WTC11 (cell line): ENCODE data around the gene CPNE1. TPM values are rescaled to one million over a fixed set of nuclear protein-coding genes. Genes with fewer than 3 reads are reported as not detected.

ENCODE experiments used
- ATF1 ChIP-seq: sonication (generic); formaldehyde crosslinking; IDR thresholded peaks from 2 replicates; pipeline ENCODE4 v1.8.1; 2023; ENCODE audit warnings: mild to moderate bottlenecking, moderate library complexity, missing genetic modification reagents
- CREB1 ChIP-seq: sonication (generic); formaldehyde crosslinking; IDR thresholded peaks from 2 replicates; pipeline ENCODE4 v1.8.0; 2023; ENCODE audit warnings: mild to moderate bottlenecking, missing genetic modification reagents
- ELF4 ChIP-seq: sonication (generic); formaldehyde crosslinking; IDR thresholded peaks from 2 replicates; pipeline ENCODE4 v1.8.1; 2022; ENCODE audit warnings: low read depth, mild to moderate bottlenecking, moderate library complexity, missing genetic modification reagents
- FOXJ3 ChIP-seq: sonication (generic); formaldehyde crosslinking; IDR thresholded peaks from 2 replicates; pipeline ENCODE4 v1.9.0; 2021; ENCODE audit warnings: missing genetic modification reagents, mild to moderate bottlenecking, borderline replicate concordance
- GABPB1 ChIP-seq: sonication (generic); formaldehyde crosslinking; IDR thresholded peaks from 2 replicates; pipeline ENCODE4 v1.8.1; 2023; ENCODE audit warnings: mild to moderate bottlenecking, missing genetic modification reagents
- MYBL2 ChIP-seq: sonication (generic); formaldehyde crosslinking; IDR thresholded peaks from 2 replicates; pipeline ENCODE4 v1.8.1; 2023; ENCODE audit warnings: mild to moderate bottlenecking, moderate library complexity, missing genetic modification reagents
- SP1 ChIP-seq: sonication (generic); formaldehyde crosslinking; conservative IDR thresholded peaks from 2 replicates; pipeline ENCODE4 v1.8.1; 2022; ENCODE audit warnings: missing genetic modification reagents
- ZNF232 ChIP-seq: sonication (generic); formaldehyde crosslinking; IDR thresholded peaks from 2 replicates; pipeline ENCODE4 v1.8.0; 2022; ENCODE audit warnings: mild to moderate bottlenecking, missing genetic modification reagents
- total RNA-seq: library from RNA; stranded (reverse); gene quantifications from 3 replicates; pipeline ENCODE4 v1.2.3, GENCODE V29; 2021
- TF ChIP-seq, protein P1 (sequence below): sonication (generic); formaldehyde crosslinking; conservative IDR thresholded peaks from 2 replicates; pipeline ENCODE4 v1.8.1; 2023; ENCODE audit warnings: mild to moderate bottlenecking, low read depth, missing genetic modification reagents, moderate library complexity
- TF ChIP-seq, protein P2 (sequence below): fragments of 250-450 bp; sonication (Bioruptor Pico); IDR thresholded peaks from 2 replicates; pipeline ENCODE4 v1.9.0; 2021; ENCODE audit warnings: moderate library complexity, mild to moderate bottlenecking, inconsistent platforms, borderline replicate concordance
- TF ChIP-seq, protein P3 (sequence below): sonication (generic); formaldehyde crosslinking; IDR thresholded peaks from 2 replicates; pipeline ENCODE4 v1.8.1; 2023; ENCODE audit warnings: mild to moderate bottlenecking, missing genetic modification reagents
- TF ChIP-seq, protein P4 (sequence below): sonication (generic); formaldehyde crosslinking; IDR thresholded peaks from 2 replicates; pipeline ENCODE4 v1.8.1; 2022; ENCODE audit warnings: missing genetic modification reagents, borderline replicate concordance
- TF ChIP-seq, protein P5 (sequence below): sonication (generic); formaldehyde crosslinking; IDR thresholded peaks from 2 replicates; pipeline ENCODE4 v1.8.0; 2022; ENCODE audit warnings: mild to moderate bottlenecking, missing genetic modification reagents
- TF ChIP-seq, protein P6 (sequence below): sonication (generic); formaldehyde crosslinking; IDR thresholded peaks from 2 replicates; pipeline ENCODE4 v1.8.1; 2023; ENCODE audit warnings: mild to moderate bottlenecking, missing genetic modification reagents, borderline replicate concordance
- TF ChIP-seq, protein P7 (sequence below): sonication (generic); formaldehyde crosslinking; IDR thresholded peaks from 2 replicates; pipeline ENCODE4 v1.8.0; 2023; ENCODE audit warnings: missing genetic modification reagents, mild to moderate bottlenecking, borderline replicate concordance
- TF ChIP-seq, protein P8 (sequence below): sonication (generic); formaldehyde crosslinking; IDR thresholded peaks from 2 replicates; pipeline ENCODE4 v1.8.1; 2023; ENCODE audit warnings: mild to moderate bottlenecking, missing genetic modification reagents, moderate library complexity
- TF ChIP-seq, protein P9 (sequence below): fragments of 250-450 bp; sonication (Bioruptor Pico); conservative IDR thresholded peaks from 2 replicates; pipeline ENCODE4 v1.9.0; 2021; ENCODE audit warnings: mild to moderate bottlenecking

Gene CPNE1
- total RNA-seq, 1 experiment from 2014 or later, result 312 TPM

DNA sequence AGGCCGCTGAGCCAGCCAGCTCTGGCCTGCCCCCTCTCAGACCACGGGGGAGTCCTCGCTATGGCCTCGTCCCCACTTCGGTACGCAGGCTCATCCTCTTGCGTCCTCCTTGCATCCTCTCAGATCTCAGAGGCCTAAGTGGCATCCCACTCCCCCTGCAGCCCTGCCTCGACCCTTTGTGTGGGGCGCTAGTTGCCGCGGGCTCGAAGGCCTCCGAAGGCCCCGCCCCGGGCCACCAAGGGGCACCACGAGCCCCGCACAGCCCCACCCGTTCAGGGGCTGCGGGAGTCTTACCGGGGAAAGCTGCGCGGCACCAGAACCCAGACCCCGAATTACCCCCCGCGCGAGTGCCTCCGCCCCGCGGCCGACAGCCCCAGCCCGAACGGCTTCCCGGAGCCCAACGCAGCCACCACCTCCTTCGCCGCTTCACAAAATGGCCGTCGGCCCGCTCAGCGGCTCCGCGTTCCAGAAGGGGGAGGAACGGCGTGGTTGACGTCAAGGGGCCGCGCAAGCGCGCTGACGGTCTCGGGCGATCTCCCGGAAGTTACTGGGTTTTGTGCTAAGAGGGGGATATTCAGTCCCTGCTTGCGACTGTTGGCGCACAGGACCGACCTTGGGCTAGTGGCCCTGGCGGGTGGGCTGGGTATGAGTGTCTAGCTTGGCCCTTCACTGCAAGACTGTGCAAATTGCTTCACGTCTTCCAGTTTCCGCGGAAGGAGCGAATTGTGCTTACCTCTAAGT lies at the start of gene CPNE1, which contains the start of gene RBM12 (continued):
- TF ChIP-seq, protein P1, sequence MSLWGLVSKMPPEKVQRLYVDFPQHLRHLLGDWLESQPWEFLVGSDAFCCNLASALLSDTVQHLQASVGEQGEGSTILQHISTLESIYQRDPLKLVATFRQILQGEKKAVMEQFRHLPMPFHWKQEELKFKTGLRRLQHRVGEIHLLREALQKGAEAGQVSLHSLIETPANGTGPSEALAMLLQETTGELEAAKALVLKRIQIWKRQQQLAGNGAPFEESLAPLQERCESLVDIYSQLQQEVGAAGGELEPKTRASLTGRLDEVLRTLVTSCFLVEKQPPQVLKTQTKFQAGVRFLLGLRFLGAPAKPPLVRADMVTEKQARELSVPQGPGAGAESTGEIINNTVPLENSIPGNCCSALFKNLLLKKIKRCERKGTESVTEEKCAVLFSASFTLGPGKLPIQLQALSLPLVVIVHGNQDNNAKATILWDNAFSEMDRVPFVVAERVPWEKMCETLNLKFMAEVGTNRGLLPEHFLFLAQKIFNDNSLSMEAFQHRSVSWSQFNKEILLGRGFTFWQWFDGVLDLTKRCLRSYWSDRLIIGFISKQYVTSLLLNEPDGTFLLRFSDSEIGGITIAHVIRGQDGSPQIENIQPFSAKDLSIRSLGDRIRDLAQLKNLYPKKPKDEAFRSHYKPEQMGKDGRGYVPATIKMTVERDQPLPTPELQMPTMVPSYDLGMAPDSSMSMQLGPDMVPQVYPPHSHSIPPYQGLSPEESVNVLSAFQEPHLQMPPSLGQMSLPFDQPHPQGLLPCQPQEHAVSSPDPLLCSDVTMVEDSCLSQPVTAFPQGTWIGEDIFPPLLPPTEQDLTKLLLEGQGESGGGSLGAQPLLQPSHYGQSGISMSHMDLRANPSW, result no peak
- TF ChIP-seq, protein P2, sequence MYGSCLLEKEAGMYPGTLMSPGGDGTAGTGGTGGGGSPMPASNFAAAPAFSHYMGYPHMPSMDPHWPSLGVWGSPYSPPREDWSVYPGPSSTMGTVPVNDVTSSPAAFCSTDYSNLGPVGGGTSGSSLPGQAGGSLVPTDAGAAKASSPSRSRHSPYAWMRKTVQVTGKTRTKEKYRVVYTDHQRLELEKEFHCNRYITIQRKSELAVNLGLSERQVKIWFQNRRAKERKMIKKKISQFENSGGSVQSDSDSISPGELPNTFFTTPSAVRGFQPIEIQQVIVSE (CRISPR knock-in tag), result no peak
- TF ChIP-seq CREB1 (CRISPR knock-in tag) (no peak), ATF1 (CRISPR knock-in tag) (0 out of 2 replicates have a peak, but pooled peaks have one; percentile 67), GABPB1 (peak; percentile 88), SP1 (peak; percentile 89), ELF4 (CRISPR knock-in tag) (0 out of 2 replicates have a peak, but pooled peaks have one; percentile 75), MYBL2 (CRISPR knock-in tag) (0 out of 2 replicates have a peak, but pooled peaks have one; percentile 18), FOXJ3 (no peak), ZNF232 (CRISPR knock-in tag) (peak; percentile 94)
- TF ChIP-seq, protein P3, sequence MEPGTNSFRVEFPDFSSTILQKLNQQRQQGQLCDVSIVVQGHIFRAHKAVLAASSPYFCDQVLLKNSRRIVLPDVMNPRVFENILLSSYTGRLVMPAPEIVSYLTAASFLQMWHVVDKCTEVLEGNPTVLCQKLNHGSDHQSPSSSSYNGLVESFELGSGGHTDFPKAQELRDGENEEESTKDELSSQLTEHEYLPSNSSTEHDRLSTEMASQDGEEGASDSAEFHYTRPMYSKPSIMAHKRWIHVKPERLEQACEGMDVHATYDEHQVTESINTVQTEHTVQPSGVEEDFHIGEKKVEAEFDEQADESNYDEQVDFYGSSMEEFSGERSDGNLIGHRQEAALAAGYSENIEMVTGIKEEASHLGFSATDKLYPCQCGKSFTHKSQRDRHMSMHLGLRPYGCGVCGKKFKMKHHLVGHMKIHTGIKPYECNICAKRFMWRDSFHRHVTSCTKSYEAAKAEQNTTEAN, result peak; percentile 64; the same call in 1 of the 2 replicates
- TF ChIP-seq, protein P4, sequence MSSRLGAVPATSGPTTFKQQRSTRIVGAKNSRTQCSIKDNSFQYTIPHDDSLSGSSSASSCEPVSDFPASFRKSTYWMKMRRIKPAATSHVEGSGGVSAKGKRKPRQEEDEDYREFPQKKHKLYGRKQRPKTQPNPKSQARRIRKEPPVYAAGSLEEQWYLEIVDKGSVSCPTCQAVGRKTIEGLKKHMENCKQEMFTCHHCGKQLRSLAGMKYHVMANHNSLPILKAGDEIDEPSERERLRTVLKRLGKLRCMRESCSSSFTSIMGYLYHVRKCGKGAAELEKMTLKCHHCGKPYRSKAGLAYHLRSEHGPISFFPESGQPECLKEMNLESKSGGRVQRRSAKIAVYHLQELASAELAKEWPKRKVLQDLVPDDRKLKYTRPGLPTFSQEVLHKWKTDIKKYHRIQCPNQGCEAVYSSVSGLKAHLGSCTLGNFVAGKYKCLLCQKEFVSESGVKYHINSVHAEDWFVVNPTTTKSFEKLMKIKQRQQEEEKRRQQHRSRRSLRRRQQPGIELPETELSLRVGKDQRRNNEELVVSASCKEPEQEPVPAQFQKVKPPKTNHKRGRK, result no peak
- TF ChIP-seq, protein P5, sequence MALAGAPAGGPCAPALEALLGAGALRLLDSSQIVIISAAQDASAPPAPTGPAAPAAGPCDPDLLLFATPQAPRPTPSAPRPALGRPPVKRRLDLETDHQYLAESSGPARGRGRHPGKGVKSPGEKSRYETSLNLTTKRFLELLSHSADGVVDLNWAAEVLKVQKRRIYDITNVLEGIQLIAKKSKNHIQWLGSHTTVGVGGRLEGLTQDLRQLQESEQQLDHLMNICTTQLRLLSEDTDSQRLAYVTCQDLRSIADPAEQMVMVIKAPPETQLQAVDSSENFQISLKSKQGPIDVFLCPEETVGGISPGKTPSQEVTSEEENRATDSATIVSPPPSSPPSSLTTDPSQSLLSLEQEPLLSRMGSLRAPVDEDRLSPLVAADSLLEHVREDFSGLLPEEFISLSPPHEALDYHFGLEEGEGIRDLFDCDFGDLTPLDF, result no peak
- TF ChIP-seq, protein P6, sequence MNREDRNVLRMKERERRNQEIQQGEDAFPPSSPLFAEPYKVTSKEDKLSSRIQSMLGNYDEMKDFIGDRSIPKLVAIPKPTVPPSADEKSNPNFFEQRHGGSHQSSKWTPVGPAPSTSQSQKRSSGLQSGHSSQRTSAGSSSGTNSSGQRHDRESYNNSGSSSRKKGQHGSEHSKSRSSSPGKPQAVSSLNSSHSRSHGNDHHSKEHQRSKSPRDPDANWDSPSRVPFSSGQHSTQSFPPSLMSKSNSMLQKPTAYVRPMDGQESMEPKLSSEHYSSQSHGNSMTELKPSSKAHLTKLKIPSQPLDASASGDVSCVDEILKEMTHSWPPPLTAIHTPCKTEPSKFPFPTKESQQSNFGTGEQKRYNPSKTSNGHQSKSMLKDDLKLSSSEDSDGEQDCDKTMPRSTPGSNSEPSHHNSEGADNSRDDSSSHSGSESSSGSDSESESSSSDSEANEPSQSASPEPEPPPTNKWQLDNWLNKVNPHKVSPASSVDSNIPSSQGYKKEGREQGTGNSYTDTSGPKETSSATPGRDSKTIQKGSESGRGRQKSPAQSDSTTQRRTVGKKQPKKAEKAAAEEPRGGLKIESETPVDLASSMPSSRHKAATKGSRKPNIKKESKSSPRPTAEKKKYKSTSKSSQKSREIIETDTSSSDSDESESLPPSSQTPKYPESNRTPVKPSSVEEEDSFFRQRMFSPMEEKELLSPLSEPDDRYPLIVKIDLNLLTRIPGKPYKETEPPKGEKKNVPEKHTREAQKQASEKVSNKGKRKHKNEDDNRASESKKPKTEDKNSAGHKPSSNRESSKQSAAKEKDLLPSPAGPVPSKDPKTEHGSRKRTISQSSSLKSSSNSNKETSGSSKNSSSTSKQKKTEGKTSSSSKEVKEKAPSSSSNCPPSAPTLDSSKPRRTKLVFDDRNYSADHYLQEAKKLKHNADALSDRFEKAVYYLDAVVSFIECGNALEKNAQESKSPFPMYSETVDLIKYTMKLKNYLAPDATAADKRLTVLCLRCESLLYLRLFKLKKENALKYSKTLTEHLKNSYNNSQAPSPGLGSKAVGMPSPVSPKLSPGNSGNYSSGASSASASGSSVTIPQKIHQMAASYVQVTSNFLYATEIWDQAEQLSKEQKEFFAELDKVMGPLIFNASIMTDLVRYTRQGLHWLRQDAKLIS, result 0 out of 2 replicates have a peak, but pooled peaks have one; percentile 50
- TF ChIP-seq, protein P7, sequence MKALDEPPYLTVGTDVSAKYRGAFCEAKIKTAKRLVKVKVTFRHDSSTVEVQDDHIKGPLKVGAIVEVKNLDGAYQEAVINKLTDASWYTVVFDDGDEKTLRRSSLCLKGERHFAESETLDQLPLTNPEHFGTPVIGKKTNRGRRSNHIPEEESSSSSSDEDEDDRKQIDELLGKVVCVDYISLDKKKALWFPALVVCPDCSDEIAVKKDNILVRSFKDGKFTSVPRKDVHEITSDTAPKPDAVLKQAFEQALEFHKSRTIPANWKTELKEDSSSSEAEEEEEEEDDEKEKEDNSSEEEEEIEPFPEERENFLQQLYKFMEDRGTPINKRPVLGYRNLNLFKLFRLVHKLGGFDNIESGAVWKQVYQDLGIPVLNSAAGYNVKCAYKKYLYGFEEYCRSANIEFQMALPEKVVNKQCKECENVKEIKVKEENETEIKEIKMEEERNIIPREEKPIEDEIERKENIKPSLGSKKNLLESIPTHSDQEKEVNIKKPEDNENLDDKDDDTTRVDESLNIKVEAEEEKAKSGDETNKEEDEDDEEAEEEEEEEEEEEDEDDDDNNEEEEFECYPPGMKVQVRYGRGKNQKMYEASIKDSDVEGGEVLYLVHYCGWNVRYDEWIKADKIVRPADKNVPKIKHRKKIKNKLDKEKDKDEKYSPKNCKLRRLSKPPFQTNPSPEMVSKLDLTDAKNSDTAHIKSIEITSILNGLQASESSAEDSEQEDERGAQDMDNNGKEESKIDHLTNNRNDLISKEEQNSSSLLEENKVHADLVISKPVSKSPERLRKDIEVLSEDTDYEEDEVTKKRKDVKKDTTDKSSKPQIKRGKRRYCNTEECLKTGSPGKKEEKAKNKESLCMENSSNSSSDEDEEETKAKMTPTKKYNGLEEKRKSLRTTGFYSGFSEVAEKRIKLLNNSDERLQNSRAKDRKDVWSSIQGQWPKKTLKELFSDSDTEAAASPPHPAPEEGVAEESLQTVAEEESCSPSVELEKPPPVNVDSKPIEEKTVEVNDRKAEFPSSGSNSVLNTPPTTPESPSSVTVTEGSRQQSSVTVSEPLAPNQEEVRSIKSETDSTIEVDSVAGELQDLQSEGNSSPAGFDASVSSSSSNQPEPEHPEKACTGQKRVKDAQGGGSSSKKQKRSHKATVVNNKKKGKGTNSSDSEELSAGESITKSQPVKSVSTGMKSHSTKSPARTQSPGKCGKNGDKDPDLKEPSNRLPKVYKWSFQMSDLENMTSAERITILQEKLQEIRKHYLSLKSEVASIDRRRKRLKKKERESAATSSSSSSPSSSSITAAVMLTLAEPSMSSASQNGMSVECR (CRISPR knock-in tag), result peak; percentile 75; the same call in 1 of the 2 replicates
- TF ChIP-seq, protein P8, sequence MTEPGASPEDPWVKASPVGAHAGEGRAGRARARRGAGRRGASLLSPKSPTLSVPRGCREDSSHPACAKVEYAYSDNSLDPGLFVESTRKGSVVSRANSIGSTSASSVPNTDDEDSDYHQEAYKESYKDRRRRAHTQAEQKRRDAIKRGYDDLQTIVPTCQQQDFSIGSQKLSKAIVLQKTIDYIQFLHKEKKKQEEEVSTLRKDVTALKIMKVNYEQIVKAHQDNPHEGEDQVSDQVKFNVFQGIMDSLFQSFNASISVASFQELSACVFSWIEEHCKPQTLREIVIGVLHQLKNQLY, result 0 out of 2 replicates have a peak, but pooled peaks have one; percentile 89
- TF ChIP-seq, protein P9, sequence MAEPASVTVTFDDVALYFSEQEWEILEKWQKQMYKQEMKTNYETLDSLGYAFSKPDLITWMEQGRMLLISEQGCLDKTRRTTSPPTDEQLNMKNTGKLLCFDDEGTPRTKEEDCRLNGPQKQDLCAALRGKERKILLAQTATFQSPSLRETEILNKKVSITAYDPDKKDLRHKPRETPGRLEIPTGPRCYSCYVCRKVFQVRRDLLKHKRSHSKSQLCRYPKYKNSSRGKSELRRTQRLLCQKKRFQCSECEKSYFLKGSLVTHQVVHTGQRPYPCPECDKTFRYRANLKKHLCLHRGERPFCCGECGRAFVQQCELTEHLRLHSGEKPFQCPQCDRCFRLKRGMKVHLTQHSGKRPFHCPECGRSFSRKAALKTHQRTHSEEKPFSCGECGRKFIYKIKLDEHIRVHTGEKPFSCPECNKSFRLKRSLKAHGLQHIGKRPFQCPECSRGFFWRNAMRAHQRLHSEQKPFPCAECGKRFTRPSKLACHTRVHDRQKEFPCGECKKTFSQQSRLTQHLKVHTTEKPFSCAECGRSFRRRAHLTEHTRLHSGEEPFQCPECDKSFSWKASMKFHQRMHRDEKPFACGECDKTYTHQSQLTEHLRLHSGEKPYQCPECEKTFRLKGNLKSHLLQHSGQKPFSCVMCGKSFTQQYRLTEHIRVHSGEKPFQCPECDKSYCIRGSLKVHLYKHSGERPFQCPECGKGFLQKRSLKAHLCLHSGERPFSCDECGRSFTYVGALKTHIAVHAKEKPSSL (CRISPR knock-in tag), result no peak
